ENCODE results near the gene CXXC5. TPM values are rescaled to one million over a fixed set of nuclear protein-coding genes. Genes with fewer than 3 reads are reported as not detected.

Gene CXXC5
- total RNA-seq, 2 donors from 2014 or later = 58.5 to 62.5 TPM

GRCh38 chr5:139690803-139691629 is 42.9 kb downstream of the CXXC5 start:
- Histone ChIP-seq H3K36me3 (no peaks in the 10 kb centered on the region), H3K4me1 (ENCODE audit: control insufficient read depth in 1 of 2, low read depth in 2 of 2) (peaks cover 11 to 39% of the 10 kb centered on the region in 2 donors), H3K27me3 (replicated peaks; ENCODE audit: insufficient read depth) (no peaks in the 10 kb centered on the region), H3K9me3 (no peaks in the 10 kb centered on the region), H3K27ac (no peak overlapping the region), H3K4me3 (no peak overlapping the region)
- DNase-seq (ENCODE audit: low spot score) = no peak
- no peak for TF ChIP-seq CTCF (IDR thresholded peaks at IDR 0.05)
- no peak for ATAC-seq (ENCODE audit: insufficient number of reproducible peaks, low FRiP score, low read depth)

GRCh38 chr5:139692148-139692547 is 44.0 kb downstream of the CXXC5 start:
- Histone ChIP-seq H3K9me3 (no peaks in the 10 kb centered on the region), H3K4me3 (no peak overlapping the region), H3K27ac (no peak overlapping the region), H3K4me1 (ENCODE audit: control insufficient read depth in 1 of 2, low read depth in 2 of 2) (peaks cover 12 to 42% of the 10 kb centered on the region in 2 donors), H3K27me3 (replicated peaks; ENCODE audit: insufficient read depth) (no peaks in the 10 kb centered on the region), H3K36me3 (no peaks in the 10 kb centered on the region)
- no peak for DNase-seq (ENCODE audit: low spot score)
- no peak for TF ChIP-seq CTCF (IDR thresholded peaks at IDR 0.05)
- no peak for ATAC-seq (ENCODE audit: insufficient number of reproducible peaks, low FRiP score, low read depth)

- H3K4me1 ChIP-seq (ENCODE audit: control insufficient read depth in 1 of 2, low read depth in 2 of 2) = peaks cover 16 to 42% of the 10 kb centered on the region in 2 donors
- DNase-seq (ENCODE audit: low spot score) (no peak), ATAC-seq (ENCODE audit: insufficient number of reproducible peaks, low FRiP score, low read depth) (no peak)
- H3K27me3 ChIP-seq (replicated peaks; ENCODE audit: insufficient read depth) = no peaks in the 10 kb centered on the region
- H3K27ac ChIP-seq = no peak overlapping the region
- no peaks in the 10 kb centered on the region for H3K36me3 ChIP-seq
- H3K9me3 ChIP-seq = no peaks in the 10 kb centered on the region
- TF ChIP-seq CTCF (IDR thresholded peaks at IDR 0.05) = no peak
- no peak overlapping the region for H3K4me3 ChIP-seq
These were observed 44.6 kb downstream of the CXXC5 start for GRCh38 chr5:139692679-139693308.

- Histone ChIP-seq H3K9me3 (no peaks in the 10 kb centered on the region), H3K27me3 (replicated peaks; ENCODE audit: insufficient read depth) (no peaks in the 10 kb centered on the region), H3K4me1 (ENCODE audit: control insufficient read depth in 1 of 2, low read depth in 2 of 2) (peaks cover 27 to 43% of the 10 kb centered on the region in 2 donors), H3K27ac (no peak overlapping the region), H3K4me3 (no peak overlapping the region), H3K36me3 (no peaks in the 10 kb centered on the region)
- DNase-seq (ENCODE audit: low spot score) = no peak
- TF ChIP-seq CTCF (IDR thresholded peaks at IDR 0.05) = no peak
- ATAC-seq (ENCODE audit: insufficient number of reproducible peaks, low FRiP score, low read depth) = no peak
These were observed 45.7 kb downstream of the CXXC5 start for GRCh38 chr5:139693676-139694364.

Measured in thoracic aorta (tissue), 2 donors.